MM.1S (cell line): ENCODE measurements around the gene ORMDL3.

ENCODE experiments used
- DNase-seq: peaks from one replicate; pipeline ENCODE4 v3.0.0-alpha.2; 2015
- H2AFZ ChIP-seq: fragments of 300-600 bp; sonication (generic); 2 replicates; pipeline ENCODE4 v1.6.0; 2016; ENCODE audit warnings: antibody characterized with exemption, low read length
- H3F3A ChIP-seq: fragments of 300-600 bp; sonication (generic); 2 replicates; pipeline ENCODE4 v1.6.1; 2016; ENCODE audit warnings: mild to moderate bottlenecking, antibody characterized with exemption, low read length, moderate library complexity, mixed read lengths; ENCODE audit not compliant: insufficient read depth
- H3K27ac ChIP-seq: fragments of 300-600 bp; sonication (generic); 2 replicates; pipeline ENCODE4 v1.5.1; 2016; ENCODE audit warnings: mild to moderate bottlenecking, low read length
- H3K27me3 ChIP-seq: fragments of 300-600 bp; sonication (generic); replicated peaks from 2 replicates; pipeline ENCODE4 v1.6.0; 2016; ENCODE audit warnings: low read length; ENCODE audit not compliant: insufficient read depth
- H3K36me3 ChIP-seq: fragments of 300-600 bp; sonication (generic); replicated peaks from 2 replicates; pipeline ENCODE4 v1.6.1; 2016; ENCODE audit warnings: mild to moderate bottlenecking, low read length, mixed read lengths; ENCODE audit not compliant: insufficient read depth
- H3K4me1 ChIP-seq: fragments of 300-600 bp; sonication (generic); 2 replicates; pipeline ENCODE4 v1.6.1; 2016; ENCODE audit warnings: low read length, mixed read lengths
- H3K4me2 ChIP-seq: fragments of 300-600 bp; sonication (generic); 2 replicates; pipeline ENCODE4 v1.6.0; 2016; ENCODE audit warnings: low read depth, low read length
- H3K4me3 ChIP-seq: fragments of 300-600 bp; sonication (generic); 2 replicates; pipeline ENCODE4 v1.5.1; 2016; ENCODE audit warnings: low read length, mixed read lengths
- H3K79me2 ChIP-seq: fragments of 300-600 bp; sonication (generic); 2 replicates; pipeline ENCODE4 v1.6.1; 2016; ENCODE audit warnings: mixed run types, low read length, mixed read lengths
- H3K9ac ChIP-seq: fragments of 300-600 bp; sonication (generic); 2 replicates; pipeline ENCODE4 v1.6.1; 2016; ENCODE audit warnings: low read length, mixed read lengths
- H3K9me2 ChIP-seq: fragments of 300-600 bp; sonication (generic); replicated peaks from 2 replicates; pipeline ENCODE4 v1.6.1; 2016; ENCODE audit warnings: mild to moderate bottlenecking, low read length, mixed read lengths; ENCODE audit not compliant: insufficient read depth
- H3K9me3 ChIP-seq: fragments of 300-600 bp; sonication (generic); replicated peaks from 2 replicates; pipeline ENCODE4 v1.6.1; 2016; ENCODE audit warnings: mild to moderate bottlenecking, low read length, mixed read lengths; ENCODE audit not compliant: insufficient read depth
- H4K20me1 ChIP-seq: fragments of 300-600 bp; sonication (generic); 2 replicates; pipeline ENCODE4 v1.6.1; 2016; ENCODE audit warnings: mild to moderate bottlenecking, low read length, moderate library complexity, mixed read lengths; ENCODE audit not compliant: insufficient read depth
- CTCF ChIP-seq: fragments of 300-600 bp; sonication (generic); IDR thresholded peaks from 2 replicates; pipeline ENCODE4 v1.5.1; 2016; ENCODE audit warnings: antibody characterized with exemption, low read length, mixed read lengths
- EZH2 ChIP-seq: fragments of 300-600 bp; sonication (generic); optimal IDR thresholded peaks from 2 replicates; pipeline ENCODE3; 2017; ENCODE audit warnings: low read depth, mild to moderate bottlenecking, antibody characterized with exemption, low read length, mixed read lengths
- EZH2phosphoT487 ChIP-seq: fragments of 300-600 bp; sonication (generic); IDR thresholded peaks from 2 replicates; pipeline ENCODE4 v1.6.1; 2018; ENCODE audit warnings: antibody characterized with exemption, low read length

The ORMDL3 gene

GRCh38 chr17:39973496-39973895, 46.1 kb upstream of the ORMDL3 start:
- no peaks in the 10 kb centered on the region for H3K4me1 ChIP-seq
- H3K4me2 ChIP-seq: no peak overlapping the region
- H3K4me3 ChIP-seq: no peak overlapping the region
- no peak overlapping the region for H3K27ac ChIP-seq
- no peaks in the 10 kb centered on the region for H4K20me1 ChIP-seq
- no peak overlapping the region for H2AFZ ChIP-seq
- H3K9me2 ChIP-seq: no peaks in the 10 kb centered on the region
- DNase-seq: no peak
- peaks cover 27% of the 10 kb centered on the region for H3K27me3 ChIP-seq
- H3K79me2 ChIP-seq: no peaks in the 10 kb centered on the region
- TF ChIP-seq EZH2 (no peak), EZH2phosphoT487 (no peak), CTCF (no peak)
- H3K9me3 ChIP-seq: no peaks in the 10 kb centered on the region
- no peak overlapping the region for H3K9ac ChIP-seq
- no peaks in the 10 kb centered on the region for H3K36me3 ChIP-seq
- no peaks in the 10 kb centered on the region for H3F3A ChIP-seq

GRCh38 chr17:39972271-39972670, 44.9 kb upstream of the ORMDL3 start:
- H3K4me3 ChIP-seq: no peak overlapping the region
- no peak overlapping the region for H3K4me2 ChIP-seq

GRCh38 chr17:39971076-39971603, 43.7 kb upstream of the ORMDL3 start:
- DNase-seq: no peak
- Histone ChIP-seq H4K20me1 (no peaks in the 10 kb centered on the region), H3K9me2 (no peaks in the 10 kb centered on the region), H3K36me3 (no peaks in the 10 kb centered on the region), H3K9me3 (no peaks in the 10 kb centered on the region), H3K27ac (no peak overlapping the region), H3K4me2 (no peak overlapping the region), H3K4me1 (no peaks in the 10 kb centered on the region), H3F3A (no peaks in the 10 kb centered on the region), H3K79me2 (no peaks in the 10 kb centered on the region), H3K27me3 (peaks cover 31% of the 10 kb centered on the region), H3K9ac (no peak overlapping the region), H3K4me3 (no peak overlapping the region), H2AFZ (no peak overlapping the region)
- no peak for TF ChIP-seq EZH2
- no peak for TF ChIP-seq CTCF
- TF ChIP-seq EZH2phosphoT487: no peak

More at GRCh38 chr17:39972271-39972670, 44.9 kb upstream of the ORMDL3 start:
- no peaks in the 10 kb centered on the region for H3K9me3 ChIP-seq
- TF ChIP-seq CTCF: no peak
- TF ChIP-seq EZH2phosphoT487: no peak
- no peak for TF ChIP-seq EZH2
- peaks cover 28% of the 10 kb centered on the region for H3K27me3 ChIP-seq
- DNase-seq: no peak
- H3K9me2 ChIP-seq: no peaks in the 10 kb centered on the region
- no peaks in the 10 kb centered on the region for H3K36me3 ChIP-seq
- no peaks in the 10 kb centered on the region for H3K4me1 ChIP-seq
- no peak overlapping the region for H3K9ac ChIP-seq
- H2AFZ ChIP-seq: no peak overlapping the region
- H3K27ac ChIP-seq: no peak overlapping the region
- H4K20me1 ChIP-seq: no peaks in the 10 kb centered on the region
- H3K79me2 ChIP-seq: no peaks in the 10 kb centered on the region
- H3F3A ChIP-seq: no peaks in the 10 kb centered on the region
